ENCODE measurements around the gene COL23A1. TPM values are rescaled to one million over a fixed set of nuclear protein-coding genes. Genes with fewer than 3 reads are reported as not detected.
A peak's percentile ranks its signal among the peaks of the same experiment; 100 is the strongest.
"Not testable (repeated sequence)": the region's sequence is repeated elsewhere in the genome, so short reads cannot be mapped to it uniquely, and the experiment has no call there.

The COL23A1 gene
- total RNA-seq, 1 experiment from 2014 or later = 21.7 TPM

GRCh38 chr5:178325679-178326373 lies 264.4 kb downstream of the COL23A1 start:
- no peak for DNase-seq (ENCODE audit: low read depth)

GRCh38 chr5:178325311-178325678 lies 264.9 kb downstream of the COL23A1 start:
- no peak for DNase-seq (ENCODE audit: low read depth)

DNA sequence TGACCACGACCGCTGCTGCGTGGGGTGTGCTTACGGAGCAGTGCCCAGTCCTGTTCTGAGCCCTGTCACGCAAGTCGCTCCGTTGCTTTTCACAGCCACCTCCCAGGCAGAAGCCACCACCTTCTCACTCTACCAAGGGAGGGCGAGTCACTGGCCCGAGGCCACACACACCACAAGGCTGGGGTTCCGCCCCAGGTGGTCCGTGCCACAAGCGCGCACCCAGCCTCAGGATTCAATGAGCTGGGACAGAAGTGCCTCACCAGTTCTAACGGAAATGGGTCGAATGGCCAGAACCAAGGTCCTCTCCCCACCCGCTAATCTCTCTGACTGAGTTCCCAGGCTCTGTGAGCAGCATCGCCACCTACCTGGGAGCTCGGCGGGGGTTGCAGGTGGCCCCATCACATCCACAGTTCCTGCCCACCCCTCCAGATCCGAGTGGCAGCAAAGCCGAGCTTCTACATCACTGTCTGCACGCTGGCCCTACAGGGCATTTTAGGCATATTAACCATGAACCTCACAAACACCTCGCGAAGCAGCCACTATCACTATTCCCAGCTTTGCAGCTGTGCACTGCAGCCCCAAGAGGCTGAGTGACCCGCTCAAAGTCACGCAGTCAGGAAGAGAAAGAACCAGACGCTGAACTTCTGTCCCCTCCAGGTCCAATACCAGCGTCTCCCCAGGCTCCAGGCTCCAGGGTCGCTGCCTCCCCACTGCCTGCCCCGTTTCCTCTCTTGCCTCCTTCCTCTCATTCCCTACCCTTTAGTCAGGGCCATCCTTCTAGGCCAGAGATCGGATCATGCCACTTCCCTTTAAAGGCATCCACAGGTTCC lies 265.5 kb downstream of the COL23A1 start:
- peak; percentile 53 for DNase-seq (ENCODE audit: low read depth)

DNA sequence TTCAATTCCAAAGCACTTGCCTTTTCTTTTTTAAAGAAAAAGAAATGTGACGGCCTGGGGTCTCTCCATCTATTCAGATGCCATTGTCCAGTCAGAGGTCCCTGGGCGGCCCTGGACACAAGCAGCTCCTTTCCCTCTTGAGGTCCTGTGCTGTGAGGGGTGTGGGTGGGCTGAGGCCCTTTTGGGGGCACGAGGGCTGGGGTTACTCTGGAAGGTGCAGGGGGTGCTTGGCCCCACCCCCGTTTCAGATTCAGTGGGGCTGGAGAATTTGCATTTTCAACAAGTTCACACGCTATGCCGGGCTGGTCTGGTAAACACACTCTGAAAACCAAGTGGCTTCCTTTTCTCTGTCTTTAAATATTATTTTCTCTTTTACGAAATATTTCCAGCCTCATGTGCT lies 266.2 kb downstream of the COL23A1 start:
- DNase-seq (ENCODE audit: low read depth) = no peak

GRCh38 chr5:178323541-178323865 lies 266.7 kb downstream of the COL23A1 start:
- no peak for DNase-seq (ENCODE audit: low read depth)

DNA sequence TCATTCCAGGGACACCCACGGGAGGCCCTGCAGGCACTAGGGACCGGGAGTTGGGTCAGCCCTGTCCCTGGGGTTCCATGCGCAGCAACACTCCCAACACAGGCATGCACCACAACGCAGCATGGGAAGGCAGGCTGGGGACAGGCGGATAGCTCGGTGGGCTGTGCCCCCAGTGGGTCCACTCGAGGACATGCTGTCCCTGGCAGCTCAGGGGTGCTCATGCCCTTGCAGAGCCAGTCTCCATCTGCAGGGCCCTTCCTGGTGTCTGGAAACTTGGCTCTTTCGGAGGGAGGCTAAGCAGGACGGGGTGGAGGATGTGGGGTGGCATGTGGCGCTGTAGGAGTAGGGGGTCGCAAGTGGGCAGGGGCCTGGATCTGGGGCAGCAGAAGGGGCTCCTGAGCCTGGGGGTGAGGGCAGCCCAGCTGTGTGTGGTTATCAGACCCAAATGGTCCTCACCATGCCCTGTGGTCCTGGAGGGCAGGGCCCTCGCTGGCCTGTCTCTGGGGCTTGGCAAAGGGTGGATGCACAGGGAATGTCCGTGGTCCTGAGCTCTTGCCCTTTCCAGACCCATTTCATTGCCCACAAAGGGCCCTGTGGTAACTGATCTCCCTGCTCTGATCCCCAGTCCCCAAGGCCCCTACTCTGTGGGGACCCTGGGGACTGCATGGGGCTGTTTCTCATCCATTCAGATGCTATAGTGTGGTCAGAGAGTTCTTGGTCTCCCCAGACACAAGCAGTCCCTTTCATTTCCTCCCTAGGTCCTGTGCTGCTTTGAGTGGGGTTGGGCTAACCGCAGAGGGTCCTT lies 267.3 kb downstream of the COL23A1 start:
- no peak for DNase-seq (ENCODE audit: low read depth)

GRCh38 chr5:178320281-178320855 lies 269.8 kb downstream of the COL23A1 start:
- peak; percentile 57 for DNase-seq (ENCODE audit: low read depth)

DNA sequence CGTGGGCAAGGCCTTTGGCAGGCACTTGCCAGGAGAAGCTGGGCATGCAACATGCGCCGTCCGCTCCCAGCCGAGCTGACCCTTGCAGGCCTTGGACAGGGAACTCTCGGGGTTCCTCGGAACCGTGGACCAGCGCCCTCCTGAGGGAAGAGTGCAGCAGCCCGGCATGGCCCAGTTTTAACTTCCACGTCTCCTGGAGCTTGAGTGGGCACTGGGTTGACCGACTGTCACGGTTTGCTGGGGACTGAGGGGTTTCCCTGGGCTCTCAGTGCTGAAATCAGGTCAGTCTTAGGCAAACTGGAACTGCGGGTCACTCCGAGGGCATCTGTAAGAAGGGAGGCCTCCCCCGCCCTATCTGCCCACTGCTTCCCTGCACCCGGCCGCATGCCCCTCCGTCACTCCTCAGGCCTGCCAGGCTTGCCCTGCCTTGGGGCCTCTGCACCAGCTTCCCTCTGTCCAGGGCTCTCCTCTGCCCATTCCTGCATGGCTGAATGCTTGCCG lies 270.6 kb downstream of the COL23A1 start:
- DNase-seq (ENCODE audit: low read depth) = no peak

DNA sequence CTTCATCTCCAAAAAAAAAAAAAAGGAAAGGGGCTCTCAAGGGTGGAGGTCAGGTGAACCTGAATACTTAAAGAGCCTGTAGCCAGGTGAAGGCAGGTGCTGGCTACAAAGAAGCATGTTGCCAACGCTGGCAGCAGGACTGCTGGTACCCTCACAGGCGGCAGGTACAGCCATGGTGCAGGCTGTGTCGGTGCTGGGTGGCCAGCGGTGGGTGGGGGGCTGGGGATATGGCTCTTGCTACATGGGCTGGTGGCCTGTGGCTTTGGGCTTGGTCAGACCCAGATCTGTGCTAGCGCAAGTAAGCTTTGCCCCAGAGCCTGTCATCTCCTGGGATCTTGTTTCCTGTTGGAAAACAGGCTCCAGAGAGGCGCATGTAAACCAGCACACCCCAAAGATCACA lies 271.3 kb downstream of the COL23A1 start:
- no peak for DNase-seq (ENCODE audit: low read depth)

DNA sequence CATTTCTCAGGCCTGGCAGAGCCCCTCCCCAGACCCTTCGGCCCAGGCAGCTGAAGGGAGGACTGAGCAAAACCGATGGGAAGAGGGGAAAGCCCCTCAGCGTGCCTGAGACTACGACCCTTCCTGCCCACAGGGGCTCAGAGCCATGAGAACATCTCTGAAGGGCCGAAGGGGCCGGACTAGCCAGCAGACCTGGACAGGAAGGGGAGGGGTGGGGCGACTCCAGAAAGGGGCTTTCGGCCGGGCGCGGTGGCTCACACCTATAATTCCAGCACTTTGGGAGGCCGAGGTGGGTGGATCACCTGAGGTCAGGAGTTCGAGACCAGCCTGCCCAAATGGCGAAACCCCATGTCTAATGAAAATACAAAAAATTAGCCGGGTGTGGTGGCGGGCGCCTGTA lies 271.8 kb downstream of the COL23A1 start:
- DNase-seq (ENCODE audit: low read depth) = no peak

DNA sequence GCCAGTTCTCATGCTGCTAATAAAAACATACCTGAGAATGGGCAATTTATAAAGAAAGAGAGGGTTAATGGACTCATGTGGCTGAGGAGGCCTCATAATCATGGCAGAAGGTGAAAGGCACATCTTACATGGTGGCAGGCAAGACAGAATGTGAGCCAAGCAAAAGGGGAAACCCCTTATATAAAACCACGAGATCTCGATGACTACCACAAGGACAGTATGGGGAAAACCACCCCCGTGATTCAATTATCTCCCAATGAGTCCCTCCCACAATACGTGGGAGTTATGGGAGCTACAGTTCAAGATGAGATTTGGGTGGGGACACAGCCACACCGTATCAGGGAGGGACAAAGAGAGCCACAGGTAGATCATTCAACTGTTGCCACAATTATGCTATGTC lies 272.5 kb downstream of the COL23A1 start:
- DNase-seq (ENCODE audit: low read depth) = not testable (repeated sequence)

- peak; percentile 57 for DNase-seq (ENCODE audit: low read depth)
These were observed 275.0 kb downstream of the COL23A1 start for GRCh38 chr5:178314961-178315820.

DNA sequence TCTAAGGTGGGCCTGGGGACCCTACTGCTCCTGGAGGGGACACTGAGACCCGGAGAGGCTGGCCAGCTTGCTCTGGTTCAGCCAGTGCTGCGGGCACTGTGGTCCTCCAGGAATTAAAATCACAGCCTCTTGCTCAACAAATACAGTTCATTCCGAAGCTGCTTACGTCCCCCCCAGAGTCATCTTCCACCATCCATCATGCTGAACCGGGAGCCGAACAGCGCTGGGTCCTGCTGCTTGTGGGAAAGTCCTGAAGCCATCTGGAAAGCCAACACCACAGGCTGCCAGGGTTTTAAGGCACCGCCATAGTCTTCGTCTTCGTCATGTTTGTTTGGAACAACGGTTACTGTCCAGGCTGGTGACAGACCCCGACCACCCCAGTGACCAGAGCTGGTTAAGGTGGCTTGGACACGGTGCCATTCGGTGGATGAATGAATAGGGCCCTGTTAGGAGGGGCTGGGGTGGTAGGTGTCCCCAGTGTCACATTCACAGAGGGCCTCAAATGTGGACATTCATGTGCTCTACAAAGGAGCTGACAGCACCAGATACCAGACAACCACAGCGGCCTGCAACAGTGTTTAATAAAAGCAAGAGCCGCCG lies 276.0 kb downstream of the COL23A1 start:
- no peak for DNase-seq (ENCODE audit: low read depth)

GRCh38 chr5:178313316-178313715 lies 276.9 kb downstream of the COL23A1 start:
- DNase-seq (ENCODE audit: low read depth) = no peak

- peak; percentile 94 for DNase-seq (ENCODE audit: low read depth)
These were observed 277.3 kb downstream of the COL23A1 start for GRCh38 chr5:178312880-178313282.

DNA sequence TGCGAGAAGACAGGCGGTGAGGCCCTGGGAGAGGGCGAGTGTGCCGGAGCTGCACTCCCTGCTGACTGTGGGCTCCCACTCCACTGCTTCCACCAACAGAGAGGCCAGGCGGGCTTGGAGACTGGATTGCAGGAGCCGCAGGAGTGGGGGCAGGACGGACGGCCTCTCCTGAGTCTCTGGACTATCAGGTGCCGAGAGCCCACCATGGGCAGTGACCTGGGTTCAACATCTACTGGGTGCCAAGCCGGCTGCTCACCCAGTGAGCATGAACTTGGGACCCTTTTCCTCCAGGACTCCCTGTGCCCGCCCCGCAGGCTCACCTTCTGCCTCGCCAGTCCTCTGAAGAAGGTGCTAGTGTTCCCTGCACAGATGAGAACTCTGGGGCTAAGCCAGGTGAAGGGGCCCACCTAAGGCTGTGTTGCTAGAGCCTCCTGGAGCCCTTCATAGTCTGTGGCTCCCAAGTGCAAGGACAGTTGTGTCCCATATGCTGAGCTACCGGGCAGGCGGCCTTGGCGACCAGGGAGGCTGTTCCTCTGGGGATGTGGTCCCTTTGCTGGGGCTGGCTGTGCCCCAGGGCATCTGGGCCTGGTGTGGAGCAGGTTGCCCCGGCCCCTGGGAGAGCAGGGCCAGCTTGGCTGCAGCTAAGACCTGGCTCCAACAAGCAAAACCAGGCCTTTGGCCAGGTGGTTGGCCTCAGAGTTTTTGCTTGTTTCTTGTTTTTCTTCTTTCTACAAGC lies 279.9 kb downstream of the COL23A1 start:
- DNase-seq (ENCODE audit: low read depth) = no peak

- DNase-seq (ENCODE audit: low read depth) = no peak
These were observed 280.8 kb downstream of the COL23A1 start for GRCh38 chr5:178309271-178310013.

DNA sequence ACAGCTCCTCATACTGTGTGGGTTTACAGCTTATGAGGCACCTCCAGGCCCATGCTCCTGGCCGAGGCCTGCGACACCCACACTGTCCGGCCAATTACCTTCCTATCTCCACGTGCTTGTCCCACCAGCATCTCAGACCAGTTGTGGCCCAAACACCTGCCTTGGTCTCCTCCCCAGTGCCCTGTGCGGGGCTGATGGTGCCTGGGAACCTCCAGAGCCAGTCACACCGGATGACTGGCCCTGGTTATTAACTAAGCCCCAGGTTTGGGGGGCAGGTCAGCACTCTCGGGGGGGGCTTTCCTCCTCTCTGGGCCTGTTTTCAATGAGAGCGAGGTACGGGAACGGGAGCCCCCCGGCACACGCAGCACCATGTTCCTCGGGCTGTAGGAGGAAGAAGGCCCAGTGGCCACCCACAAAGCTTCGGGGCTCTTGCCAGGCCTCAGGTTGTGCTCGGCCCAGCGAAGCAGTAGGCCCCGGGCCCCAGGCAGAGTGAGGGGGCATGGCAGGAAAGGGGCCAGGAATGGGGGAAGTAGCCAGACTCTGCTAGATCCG lies 281.6 kb downstream of the COL23A1 start:
- no peak for DNase-seq (ENCODE audit: low read depth)

Measured in Daoy (cell line).